K562 (cell line): Measurements from ENCODE around the gene ULK2.

Experiments
- HCFC1 ChIP-seq: IDR thresholded peaks from 2 replicates; pipeline ENCODE4 v1.6.1; 2012; ENCODE audit warnings: low read depth, low read length, improper control_type of control experiment
- TF ChIP-seq, protein P1 (sequence below), 3 experiments: IDR thresholded peaks in 2 of 3; conservative IDR thresholded peaks in 1 of 3; 2 replicates each; pipeline ENCODE4 v1.5.1; 2011 to 2012; ENCODE audit warnings: low read length in 3 of 3, mild to moderate bottlenecking in 3 of 3, control low read depth in 2 of 3, improper control_type of control experiment in 1 of 3, inconsistent platforms in 1 of 3, low read depth in 1 of 3, mixed read lengths in 1 of 3, moderate library complexity in 1 of 3; ENCODE audit not compliant: insufficient read depth in 2 of 3

DNA sequence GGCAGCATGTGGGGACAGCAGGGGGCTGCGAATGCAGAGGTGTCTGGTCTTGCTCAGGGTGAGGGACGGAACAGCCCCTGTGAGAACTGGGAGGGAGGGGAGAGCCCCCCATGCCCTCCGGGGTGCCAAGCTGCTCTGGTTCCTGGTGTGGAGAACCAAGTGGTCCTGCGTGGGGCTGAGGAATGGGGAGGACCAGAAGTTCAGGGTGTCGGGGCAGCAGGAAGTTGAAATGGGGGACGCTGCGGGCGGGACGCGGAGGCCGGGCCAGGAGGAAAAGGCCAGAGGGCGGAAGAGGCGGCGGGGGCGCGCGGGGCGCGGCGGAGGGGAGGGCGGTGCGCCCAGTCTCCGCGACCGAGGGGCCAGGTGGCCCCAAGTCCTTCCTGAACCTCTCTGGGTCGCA is 123.2 kb downstream of the ULK2 start:
- TF ChIP-seq, protein P1, sequence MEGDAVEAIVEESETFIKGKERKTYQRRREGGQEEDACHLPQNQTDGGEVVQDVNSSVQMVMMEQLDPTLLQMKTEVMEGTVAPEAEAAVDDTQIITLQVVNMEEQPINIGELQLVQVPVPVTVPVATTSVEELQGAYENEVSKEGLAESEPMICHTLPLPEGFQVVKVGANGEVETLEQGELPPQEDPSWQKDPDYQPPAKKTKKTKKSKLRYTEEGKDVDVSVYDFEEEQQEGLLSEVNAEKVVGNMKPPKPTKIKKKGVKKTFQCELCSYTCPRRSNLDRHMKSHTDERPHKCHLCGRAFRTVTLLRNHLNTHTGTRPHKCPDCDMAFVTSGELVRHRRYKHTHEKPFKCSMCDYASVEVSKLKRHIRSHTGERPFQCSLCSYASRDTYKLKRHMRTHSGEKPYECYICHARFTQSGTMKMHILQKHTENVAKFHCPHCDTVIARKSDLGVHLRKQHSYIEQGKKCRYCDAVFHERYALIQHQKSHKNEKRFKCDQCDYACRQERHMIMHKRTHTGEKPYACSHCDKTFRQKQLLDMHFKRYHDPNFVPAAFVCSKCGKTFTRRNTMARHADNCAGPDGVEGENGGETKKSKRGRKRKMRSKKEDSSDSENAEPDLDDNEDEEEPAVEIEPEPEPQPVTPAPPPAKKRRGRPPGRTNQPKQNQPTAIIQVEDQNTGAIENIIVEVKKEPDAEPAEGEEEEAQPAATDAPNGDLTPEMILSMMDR (IDR thresholded peaks at IDR 0.05 in 2 of 3, conservative IDR thresholded peaks at IDR 0.05 in 1 of 3; ENCODE audit: insufficient read depth in 2 of 3, low read depth in 1 of 3, low read length in 3 of 3): no peak
- no peak for TF ChIP-seq HCFC1
